SK-N-SH (cell line): Measurements from ENCODE around the gene CIROP. TPM values are rescaled to one million over a fixed set of nuclear protein-coding genes. Genes with fewer than 3 reads are reported as not detected.
A peak's percentile ranks its signal among the peaks of the same experiment; 100 is the strongest.

Experiments used
- CTCF ChIA-PET: fragments of 300-600, 350-600 bp; formaldehyde crosslinking; extraction: SDS; loops from one replicate; lab custom pipeline; 2021; lab: Yijun Ruan, JAX
- POLR2A ChIA-PET: fragments of 350-600 bp; sonication (Branson Sonifier 250); formaldehyde crosslinking; extraction: SDS; loops from one replicate; lab custom pipeline; 2020; ENCODE audit warnings: antibody characterized with exemption, inconsistent platforms; lab: Yijun Ruan, JAX
- DNase-seq: peaks from one replicate; pipeline ENCODE4 v3.0.0; 2012
- H2AFZ ChIP-seq: fragments of 200-600 bp; sonication (generic); 2 replicates; pipeline ENCODE4 v1.8.1; 2016; ENCODE audit warnings: antibody characterized with exemption, mild to moderate bottlenecking, low read depth
- H3F3A ChIP-seq: fragments of 200-600 bp; sonication (generic); replicated peaks from 2 replicates; pipeline ENCODE3; 2016; ENCODE audit warnings: antibody characterized with exemption, mild to moderate bottlenecking; ENCODE audit not compliant: insufficient read depth
- H3K27ac ChIP-seq, 2 experiments: fragments of 200-500 bp in 1 of 2; fragments of 200-600 bp in 1 of 2; sonication (Bioruptor generic) in 1 of 2; sonication (generic), shearing (Covaris generic) in 1 of 2; 2 replicates each; pipeline versions ENCODE4 v1.5.1 to v1.6.1; 2014 to 2016; ENCODE audit warnings: low read depth in 2 of 2, inconsistent platforms in 1 of 2, low read length in 1 of 2, mild to moderate bottlenecking in 1 of 2, mixed read lengths in 1 of 2
- H3K27me3 ChIP-seq: fragments of 200-600 bp; sonication (generic), shearing (Covaris generic); 2 replicates; pipeline ENCODE4 v1.6.1; 2016; ENCODE audit warnings: mixed run types; ENCODE audit not compliant: insufficient read depth
- H3K36me3 ChIP-seq, 2 experiments: fragments of 200-500 bp in 1 of 2; fragments of 200-600 bp in 1 of 2; sonication (Bioruptor generic) in 1 of 2; sonication (generic) in 1 of 2; replicated peaks in 1 of 2; 2 replicates each; pipeline versions ENCODE3 to v1.5.1; 2014 to 2016; ENCODE audit warnings: low read length in 1 of 2, mild to moderate bottlenecking in 1 of 2; ENCODE audit not compliant: insufficient read depth in 2 of 2, control insufficient read depth in 1 of 2
- H3K4me1 ChIP-seq, 2 experiments: fragments of 200-500 bp in 1 of 2; fragments of 200-600 bp in 1 of 2; sonication (Bioruptor generic) in 1 of 2; sonication (generic), shearing (Covaris generic) in 1 of 2; 2 replicates each; pipeline versions ENCODE4 v1.5.1 to v1.6.1; 2014 to 2016; ENCODE audit warnings: low read depth in 1 of 2, low read length in 1 of 2, mixed run types in 1 of 2; ENCODE audit not compliant: insufficient read depth in 2 of 2, control insufficient read depth in 1 of 2
- H3K4me2 ChIP-seq: fragments of 200-600 bp; sonication (generic), shearing (Covaris generic); 2 replicates; pipeline ENCODE4 v1.6.1; 2017; ENCODE audit warnings: mixed run types
- H3K4me3 ChIP-seq, 2 experiments: fragments of 200-500 bp in 1 of 2; fragments of 200-600 bp in 1 of 2; sonication (Bioruptor generic) in 1 of 2; sonication (generic), shearing (Covaris generic) in 1 of 2; 2 replicates each; pipeline versions ENCODE4 v1.5.1 to v1.8.1; 2014 to 2016; ENCODE audit warnings: low read depth in 2 of 2, inconsistent platforms in 1 of 2, low read length in 1 of 2, mild to moderate bottlenecking in 1 of 2, mixed read lengths in 1 of 2, moderate library complexity in 1 of 2
- H3K79me2 ChIP-seq: fragments of 200-600 bp; sonication (generic); 2 replicates; pipeline ENCODE4 v1.8.1; 2017; ENCODE audit warnings: mild to moderate bottlenecking; ENCODE audit not compliant: insufficient read depth
- H3K9ac ChIP-seq: fragments of 200-600 bp; sonication (generic); 2 replicates; pipeline ENCODE4 v1.6.1; 2017; ENCODE audit warnings: mixed run types
- H3K9me2 ChIP-seq: fragments of 200-600 bp; sonication (generic); 2 replicates; pipeline ENCODE4 v1.6.1; 2017; ENCODE audit warnings: mixed run types
- H3K9me3 ChIP-seq: fragments of 200-600 bp; sonication (generic); 2 replicates; pipeline ENCODE4 v1.6.1; 2017; ENCODE audit warnings: mixed run types, mild to moderate bottlenecking, moderate library complexity
- H4K20me1 ChIP-seq: fragments of 200-600 bp; sonication (generic); 2 replicates; pipeline ENCODE4 v1.6.1; 2017; ENCODE audit warnings: mild to moderate bottlenecking, mixed run types; ENCODE audit not compliant: insufficient read depth
- EZH2phosphoT487 ChIP-seq: fragments of 200-600 bp; sonication (generic); IDR thresholded peaks from 2 replicates; pipeline ENCODE4 v1.6.1; 2017; ENCODE audit warnings: low read depth, mixed run types, mild to moderate bottlenecking, antibody characterized with exemption, moderate library complexity, borderline replicate concordance
- FOSL2 ChIP-seq: IDR thresholded peaks from 2 replicates; pipeline ENCODE4 v1.4.0; 2012; ENCODE audit warnings: low read depth, mild to moderate bottlenecking, moderate library complexity, borderline replicate concordance
- FOXJ3 ChIP-seq: sonication (generic); formaldehyde crosslinking; IDR thresholded peaks from 2 replicates; pipeline ENCODE4 v1.5.1; 2020; ENCODE audit warnings: mild to moderate bottlenecking, missing genetic modification reagents
- GABPA ChIP-seq: IDR thresholded peaks from 2 replicates; pipeline ENCODE4 v1.4.0; 2012; ENCODE audit warnings: low read depth, mild to moderate bottlenecking
- MXI1 ChIP-seq: IDR thresholded peaks from 2 replicates; pipeline ENCODE4 v1.6.1; 2012; ENCODE audit warnings: mild to moderate bottlenecking, low read depth, low read length, improper control_type of control experiment
- POLR2AphosphoS5 ChIP-seq: IDR thresholded peaks from 2 replicates; pipeline ENCODE4 v1.6.1; 2012; ENCODE audit warnings: low read depth, low read length
- RCOR1 ChIP-seq: fragments of 150-350 bp; IDR thresholded peaks from 2 replicates; pipeline ENCODE4 v1.6.1; 2017; ENCODE audit warnings: antibody characterized with exemption, low read length
- RXRA ChIP-seq: IDR thresholded peaks from 2 replicates; pipeline ENCODE4 v1.4.0; 2012; ENCODE audit warnings: low read depth, mild to moderate bottlenecking, borderline replicate concordance
- WGBS: methylation state at CpG from one replicate; pipeline ENCODE4 v1.1.6; 2017; ENCODE audit warnings: low lambda C conversion rate; 5-methylcytosine and 5-hydroxymethylcytosine counted together
- polyA plus RNA-seq, 3 experiments: library from polyadenylated mRNA; depleted of rRNA; stranded (reverse); fragments of >200 nt; gene quantifications; 2 replicates each; pipeline ENCODE4 v1.2.3, GENCODE V29; 2012
- TF ChIP-seq, protein P1 (sequence below): fragments of 150-350 bp; IDR thresholded peaks from 2 replicates; pipeline ENCODE4 v1.6.1; 2017; ENCODE audit warnings: antibody characterized with exemption, low read length, low read depth, borderline replicate concordance
- TF ChIP-seq, protein P2 (sequence below): IDR thresholded peaks from 2 replicates; pipeline ENCODE4 v1.4.0; 2012; ENCODE audit warnings: low read depth
- TF ChIP-seq, protein P3 (sequence below): IDR thresholded peaks from 2 replicates; pipeline ENCODE4 v1.4.0; 2012; ENCODE audit warnings: low read depth, borderline replicate concordance

Gene CIROP
- polyA plus RNA-seq, 1 of the 3 experiments (the other 2 are of a cell fraction): not detected

DNA sequence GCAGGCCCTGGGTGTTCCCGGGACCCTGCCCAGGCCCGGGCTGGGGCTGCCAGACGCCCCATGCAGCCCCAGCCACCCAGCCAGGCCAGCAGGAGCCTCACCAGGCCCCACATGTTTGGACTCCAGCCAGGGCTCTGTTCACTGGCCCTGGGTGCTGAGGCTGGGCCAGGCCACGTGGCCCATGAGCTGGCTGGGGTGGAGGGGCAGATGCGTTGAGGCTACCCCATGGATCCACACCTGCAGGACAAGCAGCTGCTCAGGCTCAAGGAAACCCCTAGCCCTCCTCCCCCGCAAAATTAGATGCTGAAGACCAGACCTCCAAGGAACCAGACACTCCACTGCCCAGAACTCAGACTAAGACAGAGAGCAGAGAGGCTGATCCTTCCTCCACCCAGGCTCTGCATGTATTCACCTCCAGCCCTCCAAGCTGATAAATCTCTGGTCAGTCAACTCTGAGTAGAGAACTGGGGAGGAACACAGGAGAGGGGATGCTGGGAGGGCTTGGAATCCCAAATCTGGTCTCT lies 49.1 kb downstream of the CIROP start (continued):
- TF ChIP-seq RCOR1 (peak; percentile 67), FOSL2 (no peak), POLR2AphosphoS5 (no peak), GABPA (no peak), EZH2phosphoT487 (no peak), FOXJ3 (CRISPR knock-in tag) (no peak; the same call in 1 of the 2 replicates)
- TF ChIP-seq, protein P1, sequence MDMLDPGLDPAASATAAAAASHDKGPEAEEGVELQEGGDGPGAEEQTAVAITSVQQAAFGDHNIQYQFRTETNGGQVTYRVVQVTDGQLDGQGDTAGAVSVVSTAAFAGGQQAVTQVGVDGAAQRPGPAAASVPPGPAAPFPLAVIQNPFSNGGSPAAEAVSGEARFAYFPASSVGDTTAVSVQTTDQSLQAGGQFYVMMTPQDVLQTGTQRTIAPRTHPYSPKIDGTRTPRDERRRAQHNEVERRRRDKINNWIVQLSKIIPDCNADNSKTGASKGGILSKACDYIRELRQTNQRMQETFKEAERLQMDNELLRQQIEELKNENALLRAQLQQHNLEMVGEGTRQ: peak; percentile 47; the same call in 1 of the 2 replicates
- TF ChIP-seq, protein P2, sequence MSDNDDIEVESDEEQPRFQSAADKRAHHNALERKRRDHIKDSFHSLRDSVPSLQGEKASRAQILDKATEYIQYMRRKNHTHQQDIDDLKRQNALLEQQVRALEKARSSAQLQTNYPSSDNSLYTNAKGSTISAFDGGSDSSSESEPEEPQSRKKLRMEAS: peak; percentile 87
- TF ChIP-seq, protein P3, sequence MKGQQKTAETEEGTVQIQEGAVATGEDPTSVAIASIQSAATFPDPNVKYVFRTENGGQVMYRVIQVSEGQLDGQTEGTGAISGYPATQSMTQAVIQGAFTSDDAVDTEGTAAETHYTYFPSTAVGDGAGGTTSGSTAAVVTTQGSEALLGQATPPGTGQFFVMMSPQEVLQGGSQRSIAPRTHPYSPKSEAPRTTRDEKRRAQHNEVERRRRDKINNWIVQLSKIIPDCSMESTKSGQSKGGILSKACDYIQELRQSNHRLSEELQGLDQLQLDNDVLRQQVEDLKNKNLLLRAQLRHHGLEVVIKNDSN: peak; percentile 78; the same call in 1 of the 2 replicates

DNA sequence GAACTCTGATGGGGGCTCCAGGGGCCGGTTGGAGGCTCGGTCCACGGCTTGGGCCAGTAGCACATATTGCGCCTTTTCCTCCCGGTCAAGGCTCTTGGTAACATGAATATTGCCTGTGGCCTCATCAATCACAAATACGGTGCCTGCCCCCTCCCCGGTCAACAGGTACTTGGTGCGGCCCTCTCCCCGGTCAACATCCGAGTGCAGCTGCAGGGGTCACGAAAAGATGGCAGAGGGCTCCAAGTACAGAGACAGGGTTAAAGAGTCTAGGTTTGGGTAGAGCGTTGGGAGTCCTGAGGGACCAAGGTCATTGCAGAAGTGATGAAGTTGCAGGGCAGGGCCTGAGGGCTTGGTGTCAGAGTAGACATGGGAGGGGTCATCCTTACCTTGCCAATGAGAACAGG lies 49.6 kb downstream of the CIROP start:
- Histone ChIP-seq H3K9me3 (no peaks in the 10 kb centered on the region), H3K27me3 (no peaks in the 10 kb centered on the region), H4K20me1 (no peaks in the 10 kb centered on the region; the same call in 1 of the 2 replicates), H3K27ac (peak overlapping the region in 1 of 2 experiments; percentile 90; a peak in 2 of 4 replicates), H3F3A (peaks cover 28% of the 10 kb centered on the region), H3K9me2 (no peaks in the 10 kb centered on the region), H3K36me3 (peaks cover 9 to 21% of the 10 kb centered on the region in 2 experiments), H3K79me2 (peaks cover 6% of the 10 kb centered on the region; the same call in 1 of the 2 replicates), H3K4me2 (no peak overlapping the region), H2AFZ (no peak overlapping the region), H3K9ac (no peak overlapping the region), H3K4me1 (peaks cover 14 to 26% of the 10 kb centered on the region in 2 experiments; a peak in 3 of 4 replicates), H3K4me3 (no peak overlapping the region)
- no peak for DNase-seq
- ChIA-PET POLR2A (interaction anchor here (0.8 to 3.9 kb wide), 8 partner anchors 9 to 135 kb away, joined by 3 to 33 read pairs (median 4); partner anchors contain the start of genes AJUBA and PSMB5), CTCF (interaction anchor here (0.6 to 33.1 kb wide), 20 partner anchors 8 to 671 kb away, joined by 3 to 1566 read pairs (median 4); partner anchors contain the start of genes AJUBA, PRMT5 and PSMB5)
- TF ChIP-seq MXI1: no peak
- no peak for TF ChIP-seq RXRA
- WGBS: 95% methylated on average over 4 of the region's 12 CpGs
